HG03066 (cell line): Measurements from ENCODE around the gene LRRC41.
"Not testable (repeated sequence)": the region's sequence is repeated elsewhere in the genome, so short reads cannot be mapped to it uniquely, and the experiment has no call there.

ENCODE experiments used
- ATAC-seq: cut with Tn5 transposase; IDR thresholded peaks from one replicate; pipeline ENCODE4 v1.9.1; 2021; ENCODE audit warnings: low read depth; ENCODE audit not compliant: unreplicated experiment

Gene LRRC41

DNA sequence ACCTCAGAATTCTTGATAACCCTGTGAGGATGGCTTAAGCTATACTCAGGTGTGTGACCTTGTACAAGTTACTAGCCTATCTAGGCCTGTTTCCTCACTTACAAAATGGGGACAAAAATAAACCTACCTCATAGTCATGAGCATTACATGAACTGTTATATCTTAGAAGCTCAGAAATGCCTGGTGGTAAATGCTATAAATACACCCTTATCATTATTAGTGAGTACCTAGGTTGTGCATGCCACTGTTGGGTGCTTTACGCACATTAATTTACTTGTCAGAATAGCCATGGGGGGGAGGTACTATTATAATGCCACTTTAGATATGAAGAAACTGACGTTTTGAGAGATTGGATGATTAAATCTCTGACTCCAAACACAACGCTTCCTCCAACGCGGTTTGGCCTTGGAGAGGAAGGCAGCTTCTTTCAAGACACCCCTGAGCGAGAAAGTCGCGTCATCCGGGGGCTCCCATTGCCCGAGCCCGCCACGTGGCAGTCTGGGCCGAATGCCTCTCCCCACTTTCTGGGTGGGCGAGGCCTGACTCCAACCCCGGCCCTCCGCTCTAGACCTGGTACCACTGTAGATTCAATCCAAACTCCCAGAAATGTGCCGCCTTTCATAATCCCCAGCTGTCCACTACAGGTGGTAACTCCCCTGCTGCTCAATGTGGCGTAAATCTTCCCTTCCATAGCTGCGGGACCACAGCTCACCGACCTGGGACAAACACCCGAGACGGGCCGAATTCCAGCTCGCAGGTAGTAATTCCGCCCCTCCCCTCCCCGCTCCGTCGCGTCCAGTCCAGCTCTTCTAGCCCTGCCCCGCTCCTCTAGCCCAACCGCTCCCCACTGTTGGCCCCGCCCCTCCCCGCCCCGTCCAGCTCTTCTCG is 56.6 kb downstream of the LRRC41 start:
- ATAC-seq = peak; percentile 56

DNA sequence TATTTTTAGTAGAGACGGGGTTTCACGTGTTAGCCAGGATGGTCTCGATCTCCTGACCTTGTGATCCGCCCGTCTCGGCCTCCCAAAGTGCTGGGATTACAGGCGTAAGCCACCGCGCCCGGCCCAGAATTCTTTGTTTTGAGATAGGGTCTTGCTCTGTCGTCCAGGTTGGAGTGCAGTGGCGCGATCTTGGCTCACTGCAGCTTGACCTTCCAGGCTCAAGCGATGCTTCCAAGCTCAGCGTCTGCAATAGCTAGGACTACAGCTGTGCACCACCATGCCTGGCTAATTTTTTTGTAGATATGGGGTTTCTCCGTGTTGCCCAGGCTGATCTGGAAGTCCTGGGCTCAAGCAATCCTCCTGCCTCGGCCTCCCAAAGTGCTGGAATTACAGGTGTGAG is 57.3 kb downstream of the LRRC41 start:
- not testable (repeated sequence) for ATAC-seq

DNA sequence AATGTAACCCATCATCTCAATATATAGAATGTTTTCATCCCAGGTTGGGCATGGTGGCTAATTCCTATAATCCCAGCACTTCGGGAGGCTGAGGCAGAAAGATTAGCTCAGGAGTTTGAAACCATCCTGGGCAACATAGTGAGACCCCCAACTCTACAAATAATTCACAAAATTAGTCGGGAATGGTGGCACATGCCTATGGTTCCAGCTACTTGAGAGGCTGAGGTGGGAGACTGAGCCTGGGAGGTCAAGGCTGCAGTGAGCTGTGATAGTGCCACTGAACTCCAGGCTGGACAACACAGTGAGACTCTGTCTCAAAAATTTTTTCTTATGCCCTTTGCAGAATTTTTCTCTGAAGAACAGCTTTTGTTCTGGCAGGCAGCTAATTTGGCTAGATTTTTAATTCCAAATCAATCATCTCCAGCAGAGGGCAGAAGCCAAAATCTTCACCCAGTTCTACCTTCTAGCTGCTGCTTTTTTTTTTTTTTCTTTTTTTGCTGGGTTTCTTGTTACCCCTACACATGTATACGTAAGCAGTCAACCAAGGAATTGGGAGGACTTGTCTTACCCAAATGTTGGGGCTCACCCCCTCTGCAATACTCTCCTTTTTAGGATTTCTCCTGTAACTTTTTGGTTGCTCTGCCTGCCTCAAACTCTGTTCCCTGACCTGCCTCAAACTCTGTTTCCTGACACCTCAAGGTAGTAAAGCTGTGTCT is 58.6 kb downstream of the LRRC41 start:
- ATAC-seq = no peak

DNA sequence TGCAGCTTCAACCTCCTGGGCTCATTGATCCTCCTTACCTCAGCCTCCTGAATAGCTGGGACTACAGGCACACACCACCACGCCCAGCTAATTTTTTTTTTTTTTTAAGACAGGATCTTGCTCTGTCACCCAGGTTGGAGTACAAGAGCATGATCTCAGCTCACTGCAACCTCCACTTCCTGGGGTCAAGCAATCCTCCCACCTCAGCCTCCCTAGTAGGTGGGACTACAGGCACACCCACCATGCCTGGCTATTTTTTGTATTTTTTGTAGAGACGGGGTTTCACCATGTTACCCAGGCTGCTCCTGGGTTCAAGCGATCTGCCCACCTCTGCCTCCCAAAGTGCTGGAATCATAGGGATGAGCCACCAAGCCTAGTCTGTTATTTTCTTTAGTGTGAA is 59.6 kb downstream of the LRRC41 start:
- not testable (repeated sequence) for ATAC-seq

DNA sequence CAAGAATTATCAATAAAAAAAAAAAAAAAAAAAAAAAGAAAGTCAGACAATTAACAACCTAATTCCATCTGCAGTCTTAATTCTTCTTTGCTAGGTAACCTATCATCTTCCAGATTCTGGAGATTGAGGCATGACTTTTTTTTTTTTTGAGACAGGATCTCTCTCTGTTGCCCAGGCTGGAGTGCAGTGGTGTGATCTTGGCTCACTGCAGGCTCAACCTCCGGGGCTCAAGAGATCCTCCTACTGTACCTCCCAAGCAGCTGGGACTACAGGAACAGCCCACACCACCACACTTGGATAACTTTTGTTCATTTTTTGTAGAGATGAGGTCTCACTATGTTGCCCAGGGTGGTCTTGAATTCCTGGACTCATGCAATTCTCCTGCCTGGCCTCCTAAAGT is 60.5 kb downstream of the LRRC41 start:
- no peak for ATAC-seq

DNA sequence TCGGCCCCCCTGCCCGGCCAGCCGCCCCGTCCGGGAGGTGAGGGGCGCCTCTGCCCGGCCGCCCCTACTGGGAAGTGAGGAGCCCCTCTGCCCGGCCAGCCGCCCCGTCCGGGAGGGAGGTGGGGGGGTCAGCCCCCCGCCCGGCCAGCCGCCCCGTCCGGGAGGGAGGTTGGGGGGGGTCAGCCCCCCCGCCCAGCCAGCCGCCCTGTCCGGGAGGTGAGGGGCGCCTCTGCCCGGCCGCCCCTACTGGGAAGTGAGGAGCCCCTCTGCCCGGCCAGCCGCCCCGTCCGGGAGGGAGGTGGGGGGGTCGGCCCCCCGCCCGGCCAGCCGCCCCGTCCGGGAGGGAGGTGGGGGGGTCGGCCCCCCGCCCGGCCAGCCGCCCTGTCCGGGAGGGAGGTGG is 61.7 kb downstream of the LRRC41 start:
- not testable (repeated sequence) for ATAC-seq

DNA sequence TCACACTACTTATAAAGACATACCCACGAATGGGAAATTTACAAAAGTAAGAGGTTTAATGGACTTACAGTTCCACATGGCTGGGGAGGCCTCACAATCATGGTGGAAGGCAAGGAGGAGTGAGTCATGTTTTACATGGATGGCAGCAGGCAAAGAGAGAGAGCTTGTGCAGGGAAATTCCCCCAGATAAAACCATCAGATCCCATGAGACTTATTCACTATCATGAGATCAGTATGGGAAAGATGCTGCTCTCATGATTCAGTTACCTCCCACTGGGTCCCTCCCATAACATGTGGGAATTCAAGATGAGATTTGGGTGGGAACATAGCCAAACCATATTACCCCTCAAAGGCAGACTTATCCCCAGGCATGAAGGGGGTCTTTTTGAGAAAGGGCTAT is 64.6 kb downstream of the LRRC41 start:
- not testable (repeated sequence) for ATAC-seq

DNA sequence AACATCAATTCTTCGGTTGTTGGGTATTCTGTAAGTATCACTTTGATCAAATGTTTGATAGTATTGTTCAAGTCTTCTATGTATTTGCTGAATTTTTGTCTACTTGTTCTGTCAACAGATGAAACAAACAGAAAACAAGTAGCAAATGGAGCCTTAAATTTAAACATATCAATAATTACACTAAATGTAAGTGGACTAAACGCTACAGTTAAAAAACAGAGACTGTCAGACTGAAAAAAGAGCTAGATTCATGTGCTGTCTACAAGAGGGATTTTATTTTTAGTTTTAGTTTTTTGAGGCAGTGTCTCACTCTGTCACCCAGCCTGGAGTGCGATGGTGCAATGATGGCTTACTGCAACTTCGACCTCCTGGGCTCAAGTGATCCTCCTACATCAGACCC is 66.5 kb downstream of the LRRC41 start:
- no peak for ATAC-seq

DNA sequence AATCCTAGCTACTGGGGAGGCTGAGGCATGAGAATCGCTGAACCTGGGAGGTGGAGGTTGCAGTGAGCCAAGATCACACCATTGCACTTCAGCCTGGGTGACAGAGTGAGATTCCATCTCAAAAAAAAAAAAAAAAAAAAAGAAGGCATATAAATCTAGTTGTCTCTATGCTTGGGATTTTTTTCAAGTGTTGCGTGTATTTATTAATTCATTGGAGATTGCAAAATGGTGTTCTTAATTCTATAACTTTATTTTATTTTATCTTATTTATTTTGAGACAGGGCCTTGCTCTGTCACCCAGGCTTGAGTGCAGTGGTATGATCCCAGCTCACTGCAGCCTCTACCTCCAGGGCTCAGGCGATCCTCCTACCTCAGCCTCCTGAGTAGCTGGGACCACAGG is 72.2 kb downstream of the LRRC41 start:
- ATAC-seq = not testable (repeated sequence)
